ENCODE data around the gene IQGAP2.
"Not testable (repeated sequence)": the region's sequence is repeated elsewhere in the genome, so short reads cannot be mapped to it uniquely, and the experiment has no call there.

IQGAP2 gene

DNA sequence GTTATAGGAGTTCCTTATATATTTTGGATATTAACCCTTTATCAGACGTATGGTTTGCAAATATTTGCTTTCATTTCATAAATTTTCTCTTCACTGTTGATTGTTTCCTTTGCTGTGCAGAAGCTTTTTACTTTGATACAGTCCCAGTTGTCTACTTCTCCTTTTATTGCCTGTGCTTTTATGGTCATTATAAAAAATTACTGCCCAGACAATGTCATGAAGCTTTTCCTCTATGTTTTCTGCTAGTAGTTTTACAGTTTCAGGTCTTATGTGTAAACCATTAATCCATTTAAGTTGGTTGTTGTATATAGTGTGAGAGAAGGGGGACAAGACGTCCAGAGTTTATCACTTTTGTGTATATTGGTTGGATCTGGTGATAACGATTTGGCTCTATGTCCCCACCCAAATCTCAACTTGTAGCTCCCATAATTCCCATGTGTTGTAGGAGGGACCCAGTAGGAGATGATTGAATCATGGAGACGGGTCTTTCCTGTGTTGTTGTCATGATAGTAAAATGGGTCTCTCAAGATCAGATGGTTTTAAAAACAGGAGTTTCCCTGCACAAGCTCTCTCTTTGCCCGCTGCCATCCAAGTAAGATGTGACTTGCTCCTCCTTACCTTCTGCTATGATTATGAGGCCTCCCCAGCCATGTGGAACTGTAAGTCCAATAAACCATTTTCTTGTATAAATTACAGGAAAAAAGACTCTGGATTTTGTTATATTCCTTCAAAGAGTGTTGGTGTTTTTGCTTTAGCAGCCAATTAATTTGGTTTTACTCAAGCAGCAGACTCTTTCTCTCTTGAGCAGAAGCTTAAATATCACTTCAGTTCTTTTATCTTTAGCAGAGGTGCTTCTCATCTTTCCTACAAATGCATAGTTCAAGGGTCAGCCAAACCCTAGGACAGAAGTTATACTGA, 326.5 kb downstream of the IQGAP2 start:
- DNase-seq, result no peak

DNA sequence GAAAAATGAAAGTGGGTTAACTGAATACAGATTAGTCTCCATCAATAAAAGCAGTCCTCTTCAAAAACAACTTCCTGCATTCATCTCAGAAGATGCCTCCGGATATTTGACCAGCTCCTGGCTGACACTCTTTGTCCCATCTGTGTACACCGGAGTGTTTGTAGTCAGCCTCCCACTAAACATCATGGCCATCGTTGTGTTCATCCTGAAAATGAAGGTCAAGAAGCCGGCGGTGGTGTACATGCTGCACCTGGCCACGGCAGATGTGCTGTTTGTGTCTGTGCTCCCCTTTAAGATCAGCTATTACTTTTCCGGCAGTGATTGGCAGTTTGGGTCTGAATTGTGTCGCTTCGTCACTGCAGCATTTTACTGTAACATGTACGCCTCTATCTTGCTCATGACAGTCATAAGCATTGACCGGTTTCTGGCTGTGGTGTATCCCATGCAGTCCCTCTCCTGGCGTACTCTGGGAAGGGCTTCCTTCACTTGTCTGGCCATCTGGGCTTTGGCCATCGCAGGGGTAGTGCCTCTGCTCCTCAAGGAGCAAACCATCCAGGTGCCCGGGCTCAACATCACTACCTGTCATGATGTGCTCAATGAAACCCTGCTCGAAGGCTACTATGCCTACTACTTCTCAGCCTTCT, 329.4 kb downstream of the IQGAP2 start:
- no peak for DNase-seq

DNA sequence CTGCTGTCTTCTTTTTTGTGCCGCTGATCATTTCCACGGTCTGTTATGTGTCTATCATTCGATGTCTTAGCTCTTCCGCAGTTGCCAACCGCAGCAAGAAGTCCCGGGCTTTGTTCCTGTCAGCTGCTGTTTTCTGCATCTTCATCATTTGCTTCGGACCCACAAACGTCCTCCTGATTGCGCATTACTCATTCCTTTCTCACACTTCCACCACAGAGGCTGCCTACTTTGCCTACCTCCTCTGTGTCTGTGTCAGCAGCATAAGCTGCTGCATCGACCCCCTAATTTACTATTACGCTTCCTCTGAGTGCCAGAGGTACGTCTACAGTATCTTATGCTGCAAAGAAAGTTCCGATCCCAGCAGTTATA, 329.9 kb downstream of the IQGAP2 start:
- no peak for DNase-seq

DNA sequence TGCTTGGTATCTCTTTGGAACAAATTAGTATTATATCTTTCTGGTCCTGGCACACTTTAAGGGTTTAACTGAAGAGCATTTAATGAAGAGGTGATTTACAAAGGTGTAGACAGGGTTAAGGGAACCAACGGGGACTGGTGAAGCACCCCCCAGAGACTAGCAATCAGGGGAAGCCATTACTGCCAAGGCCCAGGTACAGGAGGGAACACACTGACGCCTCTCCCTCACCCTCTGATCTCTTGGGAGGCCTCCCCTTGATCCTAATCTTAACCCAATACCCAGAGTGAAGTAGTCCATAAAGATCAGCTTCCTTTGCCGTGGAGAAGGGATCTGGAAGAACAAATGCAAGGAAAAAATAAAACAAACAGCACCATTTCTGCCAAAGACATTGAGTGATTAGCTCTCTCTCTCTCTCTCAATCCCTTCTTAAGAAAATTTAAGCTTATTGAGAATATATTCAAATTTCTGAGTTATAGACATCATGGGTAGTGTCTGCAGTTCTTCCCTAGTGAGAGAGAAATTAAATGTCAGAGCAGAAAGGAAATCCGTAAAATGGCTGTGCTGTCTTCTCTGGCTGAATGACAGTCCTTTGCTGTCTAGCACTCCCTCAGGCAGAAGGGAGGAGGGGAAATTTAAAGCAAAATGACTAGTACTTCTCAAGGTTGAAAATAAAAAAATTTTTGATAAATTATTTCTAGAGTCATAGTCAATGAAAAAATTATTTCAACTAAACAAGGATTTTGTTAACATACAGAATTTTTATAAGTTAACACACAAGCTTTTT, 332.9 kb downstream of the IQGAP2 start:
- no peak for DNase-seq

DNA sequence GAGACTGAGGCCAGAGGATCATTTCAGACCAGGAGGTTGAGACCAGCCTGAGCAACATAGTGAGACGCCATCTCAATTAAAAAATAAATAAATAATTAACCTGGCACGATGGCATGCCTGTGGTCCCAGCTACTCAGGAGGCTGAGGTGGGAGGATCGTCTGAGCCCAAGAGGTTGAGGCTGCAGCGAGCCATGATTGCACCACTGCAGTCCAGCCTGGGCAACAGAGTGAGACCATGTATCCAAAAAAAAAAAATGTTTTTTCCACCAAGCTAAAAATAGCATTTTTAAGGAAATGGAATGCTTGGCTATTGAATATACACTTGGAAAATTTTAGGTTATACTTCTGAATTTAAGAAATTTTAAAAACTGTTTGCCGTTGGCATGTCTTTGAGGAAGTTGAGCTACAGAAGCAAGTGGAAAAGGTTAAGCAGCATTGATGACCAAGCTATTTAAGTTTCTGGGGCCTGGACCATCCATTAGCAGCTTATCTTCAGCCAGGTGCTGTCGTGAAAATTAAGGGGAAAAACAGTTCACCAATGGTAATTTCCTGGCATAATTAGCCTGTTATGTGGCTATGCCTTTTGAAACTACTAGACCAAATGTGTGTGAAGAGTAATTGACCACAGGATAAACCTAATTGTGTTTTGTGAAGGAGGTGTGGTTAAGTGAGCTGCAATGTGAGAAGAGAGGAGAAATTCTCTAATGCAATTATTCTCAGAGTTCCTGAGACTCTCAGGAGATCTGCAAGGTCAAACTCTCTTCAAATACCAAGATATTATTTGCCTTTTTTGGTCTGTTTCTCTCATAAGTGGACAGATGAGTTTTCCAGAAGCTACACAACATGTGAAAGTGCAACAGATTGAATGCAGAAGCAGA, 333.8 kb downstream of the IQGAP2 start:
- no peak for DNase-seq

DNA sequence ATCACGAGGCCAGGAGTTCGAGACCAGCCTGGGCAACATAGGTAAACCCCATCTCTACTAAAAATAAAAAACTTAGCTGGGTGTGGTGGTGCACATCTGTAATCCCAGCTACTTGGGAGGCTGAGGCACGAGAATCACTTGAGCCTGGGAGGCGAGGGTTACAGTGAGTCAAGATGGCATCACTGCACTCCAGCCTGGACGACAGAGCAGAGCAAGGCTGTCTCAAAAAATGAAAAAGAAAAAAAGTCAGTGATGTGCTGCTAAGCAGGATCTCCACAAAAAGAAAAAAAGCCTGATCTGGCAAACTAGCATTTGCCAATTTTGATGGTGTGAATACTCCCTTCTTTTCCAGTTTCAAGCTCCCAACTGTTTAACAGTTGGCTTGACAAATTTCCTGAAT, 334.8 kb downstream of the IQGAP2 start:
- no peak for DNase-seq

DNA sequence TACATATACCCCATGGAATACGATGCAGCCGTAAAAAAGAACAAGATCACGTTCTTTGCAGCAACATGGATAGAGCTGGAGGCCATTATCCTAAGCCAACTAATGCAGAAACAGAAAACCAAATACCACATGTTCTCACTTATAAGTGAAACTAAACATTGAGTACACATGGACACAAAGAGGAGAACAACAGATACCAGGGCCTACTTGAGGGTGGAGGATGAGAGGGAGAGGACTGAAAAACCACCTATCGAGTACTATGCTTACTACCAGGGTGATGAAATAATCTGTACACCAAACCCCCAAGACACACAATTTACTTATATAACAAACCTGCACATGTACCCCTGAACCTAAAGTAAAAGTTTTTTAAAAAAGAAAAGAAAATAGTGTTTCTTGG, 338.4 kb downstream of the IQGAP2 start:
- not testable (repeated sequence) for DNase-seq

DNA sequence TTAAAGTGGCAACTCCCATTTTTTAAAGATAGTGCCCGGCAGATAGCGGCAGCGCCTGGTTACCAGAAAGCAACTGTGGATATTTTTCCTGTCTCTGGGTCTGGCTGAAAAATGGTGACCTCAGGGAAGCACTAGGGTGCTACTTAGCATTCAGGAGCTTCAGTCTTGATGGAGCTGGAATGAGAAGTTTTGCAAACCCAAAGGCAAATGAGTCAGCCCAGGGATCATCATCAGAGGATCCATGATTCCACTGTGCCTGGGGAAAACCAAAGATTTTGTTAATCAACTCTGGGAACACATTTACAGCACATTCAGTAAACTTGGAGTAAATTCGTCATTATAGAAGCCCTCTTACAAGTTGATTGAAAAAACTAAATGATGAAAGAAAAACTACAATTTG, 339.5 kb downstream of the IQGAP2 start:
- DNase-seq, result no peak

DNA sequence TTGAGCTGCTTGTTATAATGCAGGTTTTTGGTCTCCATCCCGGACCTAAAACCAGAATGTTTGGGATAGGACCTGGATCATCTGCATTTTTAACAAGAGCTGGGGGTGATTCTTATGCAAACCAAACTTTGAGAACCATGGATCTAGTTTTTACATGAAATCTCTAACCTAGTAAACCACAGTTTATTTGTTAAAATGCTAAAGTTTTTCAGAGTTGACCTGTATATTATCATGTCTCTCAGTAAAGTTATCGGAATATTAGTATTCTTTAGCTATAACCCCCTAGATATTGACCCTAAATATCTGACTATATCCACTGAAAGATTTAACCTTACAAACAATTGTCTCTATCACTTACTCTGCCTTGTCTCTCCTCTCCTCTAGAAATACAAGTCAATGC, 341.5 kb downstream of the IQGAP2 start:
- no peak for DNase-seq

DNA sequence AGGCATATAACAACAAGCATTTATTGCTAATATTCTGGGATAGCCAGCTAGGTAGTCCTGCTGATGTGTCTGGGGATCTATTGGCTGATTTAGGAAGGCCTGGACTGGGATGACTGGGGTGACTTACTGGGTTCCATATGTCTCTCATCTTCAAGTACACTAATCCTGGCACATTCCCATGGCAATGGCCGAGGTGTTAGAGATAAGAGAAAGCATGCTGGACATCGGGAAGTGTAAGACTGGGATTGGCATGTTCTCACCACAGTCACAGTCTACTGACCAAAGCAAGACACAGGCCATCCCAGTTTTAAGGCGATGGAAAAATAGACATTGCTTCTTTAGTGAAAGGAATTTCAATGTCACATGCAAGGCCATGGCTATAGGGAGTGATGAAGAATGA, 342.6 kb downstream of the IQGAP2 start:
- DNase-seq, result no peak

DNA sequence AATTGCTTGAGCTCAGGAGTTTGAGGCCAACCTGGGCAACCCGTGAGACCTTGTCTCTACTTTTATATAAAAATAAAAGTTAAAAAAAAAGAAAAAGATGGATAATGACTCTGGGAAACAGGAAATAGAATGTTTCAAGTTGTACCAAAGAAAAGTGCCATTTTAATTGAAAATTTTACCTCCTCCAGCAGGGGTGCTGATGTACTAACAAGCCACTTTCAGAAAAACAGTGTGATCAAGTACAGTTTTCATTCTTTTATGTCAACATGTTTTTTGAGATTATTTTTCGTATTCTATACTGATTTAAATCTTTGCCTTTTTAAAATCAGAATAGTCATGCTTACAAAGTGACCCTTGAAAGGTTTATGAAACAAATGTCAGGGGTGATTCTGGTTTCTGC, 343.6 kb downstream of the IQGAP2 start:
- no peak for DNase-seq

DNA sequence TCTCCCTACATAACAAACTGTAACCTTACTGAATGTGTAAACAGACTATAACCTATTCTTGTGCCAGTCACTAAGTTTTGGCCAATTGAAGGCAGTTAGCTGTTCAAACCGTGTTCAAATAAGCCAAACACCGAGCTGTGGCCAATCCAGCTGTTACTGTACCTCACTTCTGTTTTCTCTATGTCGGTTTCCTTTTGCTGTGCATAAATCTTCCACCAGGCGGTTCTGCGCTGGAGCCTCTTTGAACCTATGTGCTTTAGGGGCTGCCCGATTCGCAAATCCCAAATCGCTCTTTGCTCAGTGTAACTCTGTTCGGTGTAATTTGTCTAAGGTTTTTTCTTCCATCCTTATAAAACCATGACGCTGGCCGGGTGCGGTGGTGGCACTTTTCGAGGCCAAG, 344.6 kb downstream of the IQGAP2 start:
- no peak for DNase-seq

DNA sequence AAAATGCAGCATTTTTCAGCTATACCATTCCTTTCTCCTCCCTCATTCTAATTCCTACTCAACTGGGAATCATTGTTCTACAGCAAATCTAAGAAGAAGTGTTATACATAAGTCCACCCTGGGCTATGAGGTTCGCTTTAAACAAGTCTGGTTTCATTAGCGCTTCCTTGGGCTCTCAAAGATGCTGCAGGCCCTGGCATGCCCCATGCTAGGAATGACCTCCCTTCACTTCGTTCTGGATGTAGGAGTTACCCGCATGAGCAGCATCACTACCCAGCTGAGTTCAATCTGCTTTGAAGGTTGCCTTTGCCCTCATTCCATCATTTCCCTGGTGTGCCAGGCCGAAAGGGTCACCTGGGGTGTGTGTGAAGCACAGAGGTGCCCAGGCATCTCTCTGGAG, 348.2 kb downstream of the IQGAP2 start:
- DNase-seq, result no peak

DNA sequence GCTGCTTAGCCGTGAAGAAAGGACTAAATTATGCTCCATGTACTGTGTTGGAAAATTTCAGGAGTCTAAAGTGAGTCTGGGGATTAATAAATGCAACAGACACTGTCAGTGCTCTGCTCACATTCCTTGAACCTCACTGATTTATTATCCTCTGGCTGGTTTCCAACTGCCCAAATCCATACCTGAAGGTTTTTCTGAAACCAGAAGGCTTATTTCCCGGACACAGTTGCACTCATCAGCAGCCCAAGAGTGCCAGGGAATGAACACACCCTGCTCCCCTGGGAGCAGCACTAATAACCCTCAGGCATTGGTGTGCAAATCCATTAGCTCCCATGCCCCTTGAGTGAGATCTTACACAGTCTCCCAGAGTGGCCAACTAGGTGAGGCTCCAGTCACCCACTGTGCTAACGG, 351.6 kb downstream of the IQGAP2 start:
- DNase-seq, result no peak

DNA sequence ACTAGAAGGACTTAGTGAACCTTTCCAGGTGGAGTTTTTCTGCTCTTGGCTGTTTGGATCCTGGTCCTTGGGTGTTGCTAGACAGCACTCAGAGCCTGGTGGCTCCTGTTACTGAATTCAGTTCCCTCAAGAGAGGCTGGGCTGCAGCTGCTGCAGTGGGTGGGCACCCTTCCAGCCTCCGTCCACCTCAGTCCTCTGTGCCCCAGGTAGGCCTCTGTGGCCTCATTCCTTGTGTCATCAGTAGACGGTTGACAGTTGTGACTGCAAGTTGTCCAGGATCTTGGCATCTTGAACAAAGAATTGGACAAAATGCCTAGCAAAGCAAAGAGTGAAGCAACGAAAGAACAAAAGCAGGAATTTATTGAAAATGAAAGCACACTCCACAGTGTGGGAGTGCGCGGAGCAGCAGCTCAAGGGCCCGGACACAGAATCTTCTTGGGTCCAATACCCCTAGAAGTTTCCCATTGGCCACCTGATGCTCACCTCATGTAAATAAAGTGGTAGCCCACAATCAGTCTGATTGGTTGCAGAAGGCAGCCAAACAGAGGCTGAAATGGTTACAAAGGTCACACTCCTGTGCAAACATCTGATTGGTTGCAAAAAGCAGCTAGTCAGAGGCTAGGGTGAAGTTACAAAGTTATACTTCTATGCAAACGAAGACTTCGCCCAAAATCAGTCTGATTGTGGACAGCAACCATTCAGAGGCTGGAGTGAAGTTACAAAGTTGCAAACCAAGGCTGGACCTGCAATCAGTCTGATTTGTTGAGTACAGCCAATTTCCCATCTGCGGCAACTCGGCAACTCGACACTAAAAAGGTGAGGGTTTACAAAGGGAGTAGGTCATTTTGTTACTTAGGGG, 352.9 kb downstream of the IQGAP2 start:
- no peak for DNase-seq

DNA sequence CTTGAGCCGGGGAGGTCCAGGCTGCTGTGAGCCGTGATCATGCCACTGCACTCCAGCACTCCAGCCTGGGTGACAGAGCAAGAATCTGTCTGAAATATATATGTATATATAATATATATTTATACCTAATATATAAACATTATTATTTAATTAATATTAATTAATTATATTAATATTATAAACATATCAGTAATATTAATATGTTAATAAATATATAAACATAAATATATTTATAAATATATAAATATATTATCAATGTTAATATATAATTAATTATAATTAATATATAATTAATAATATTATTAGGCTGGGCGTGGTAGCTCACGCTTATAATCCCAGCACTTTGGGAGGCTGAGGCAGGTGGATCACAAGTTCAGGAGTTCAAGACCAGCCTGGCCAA, 354.0 kb downstream of the IQGAP2 start:
- no peak for DNase-seq
